WERI-Rb-1 (cell line): ENCODE measurements around the gene PLEKHB1.
A peak's percentile ranks its signal among the peaks of the same experiment; 100 is the strongest.

Source experiments
- DNase-seq: peaks from one replicate; pipeline ENCODE4 v3.0.0-alpha.2; 2020
- H3K27ac ChIP-seq: fragments of 250-450 bp; sonication (Bioruptor Pico); 2 replicates; pipeline ENCODE4 v1.5.1; 2020; ENCODE audit warnings: mild to moderate bottlenecking, moderate library complexity
- H3K27me3 ChIP-seq: fragments of 250-450 bp; sonication (Bioruptor Pico); 2 replicates; pipeline ENCODE4 v1.5.1; 2021; ENCODE audit warnings: mild to moderate bottlenecking, low read depth, moderate library complexity; ENCODE audit not compliant: insufficient read depth, severe bottlenecking
- H3K36me3 ChIP-seq: fragments of 250-450 bp; sonication (Bioruptor Pico); 2 replicates; pipeline ENCODE4 v1.5.1; 2020; ENCODE audit warnings: mild to moderate bottlenecking, moderate library complexity
- H3K4me3 ChIP-seq: 2 replicates; pipeline ENCODE4 v1.5.1; 2011; ENCODE audit warnings: low read depth, mild to moderate bottlenecking, control low read depth, low read length
- H3K9me3 ChIP-seq: fragments of 250-450 bp; sonication (Bioruptor Pico); 2 replicates; pipeline ENCODE4 v1.5.1; 2021; ENCODE audit warnings: mild to moderate bottlenecking, moderate library complexity; ENCODE audit not compliant: severe bottlenecking
- TF ChIP-seq, protein P1 (sequence below): IDR thresholded peaks from 2 replicates; pipeline ENCODE4 v1.5.1; 2011; ENCODE audit warnings: low read depth, mild to moderate bottlenecking, control low read depth, inconsistent platforms, low read length

Gene PLEKHB1

DNA sequence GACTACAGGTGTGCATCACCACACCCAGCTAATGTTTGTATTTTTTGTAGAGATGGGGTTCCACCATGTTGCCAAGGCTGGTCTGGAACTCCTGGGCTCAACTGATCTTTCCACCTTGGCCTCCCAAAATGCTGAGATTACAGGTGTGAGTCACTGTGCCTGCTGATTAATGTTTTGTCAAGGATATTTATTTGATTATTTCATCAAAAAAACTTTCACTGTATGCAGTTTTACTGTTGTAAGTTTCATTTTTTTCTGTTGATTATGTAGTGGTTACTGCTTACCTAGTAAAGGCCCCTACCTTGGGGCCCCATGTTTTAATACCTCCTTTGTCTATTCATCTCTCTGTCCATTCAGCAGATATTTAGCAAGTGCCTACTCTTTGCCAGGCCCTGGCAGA, 31.8 kb upstream of the PLEKHB1 start:
- Histone ChIP-seq H3K4me3 (no peak overlapping the region), H3K27me3 (no peaks in the 10 kb centered on the region), H3K36me3 (no peaks in the 10 kb centered on the region), H3K9me3 (no peaks in the 10 kb centered on the region), H3K27ac (no peak overlapping the region)
- TF ChIP-seq, protein P1, sequence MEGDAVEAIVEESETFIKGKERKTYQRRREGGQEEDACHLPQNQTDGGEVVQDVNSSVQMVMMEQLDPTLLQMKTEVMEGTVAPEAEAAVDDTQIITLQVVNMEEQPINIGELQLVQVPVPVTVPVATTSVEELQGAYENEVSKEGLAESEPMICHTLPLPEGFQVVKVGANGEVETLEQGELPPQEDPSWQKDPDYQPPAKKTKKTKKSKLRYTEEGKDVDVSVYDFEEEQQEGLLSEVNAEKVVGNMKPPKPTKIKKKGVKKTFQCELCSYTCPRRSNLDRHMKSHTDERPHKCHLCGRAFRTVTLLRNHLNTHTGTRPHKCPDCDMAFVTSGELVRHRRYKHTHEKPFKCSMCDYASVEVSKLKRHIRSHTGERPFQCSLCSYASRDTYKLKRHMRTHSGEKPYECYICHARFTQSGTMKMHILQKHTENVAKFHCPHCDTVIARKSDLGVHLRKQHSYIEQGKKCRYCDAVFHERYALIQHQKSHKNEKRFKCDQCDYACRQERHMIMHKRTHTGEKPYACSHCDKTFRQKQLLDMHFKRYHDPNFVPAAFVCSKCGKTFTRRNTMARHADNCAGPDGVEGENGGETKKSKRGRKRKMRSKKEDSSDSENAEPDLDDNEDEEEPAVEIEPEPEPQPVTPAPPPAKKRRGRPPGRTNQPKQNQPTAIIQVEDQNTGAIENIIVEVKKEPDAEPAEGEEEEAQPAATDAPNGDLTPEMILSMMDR: no peak
- DNase-seq: no peak

DNA sequence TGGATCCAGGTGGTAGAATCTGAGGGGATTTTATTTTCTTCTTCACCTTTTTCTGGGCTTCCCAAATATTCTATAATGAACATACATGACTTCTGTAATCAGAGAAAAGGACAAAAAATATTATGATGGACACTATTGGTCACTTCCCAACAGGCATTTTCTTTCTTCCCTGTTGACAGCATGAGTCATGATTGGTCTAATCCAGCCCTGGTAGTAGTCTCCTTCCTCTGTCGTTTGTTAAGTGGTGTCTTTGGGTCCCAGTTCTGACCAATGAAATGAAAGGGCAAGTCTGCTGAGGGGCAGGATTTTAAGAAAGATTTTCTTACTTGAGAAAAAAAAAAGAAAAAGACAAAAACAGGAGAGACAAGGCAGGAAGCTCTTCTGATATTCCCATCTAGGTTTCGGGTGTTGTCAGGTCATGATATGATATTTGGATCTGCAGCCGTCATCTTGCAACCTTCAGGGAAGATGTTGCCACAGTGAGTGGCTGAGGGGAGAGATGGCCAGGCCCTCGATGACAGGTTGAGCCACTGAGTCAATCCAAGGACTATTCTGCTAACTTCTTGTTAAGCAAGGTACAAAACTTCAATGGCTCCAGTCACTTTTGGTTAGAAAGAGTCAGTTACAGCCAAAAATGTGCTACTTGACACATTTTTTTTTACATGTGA, 23.3 kb upstream of the PLEKHB1 start:
- H3K27me3 ChIP-seq: no peaks in the 10 kb centered on the region
- H3K36me3 ChIP-seq: no peaks in the 10 kb centered on the region
- no peak overlapping the region for H3K27ac ChIP-seq
- no peak for DNase-seq
- H3K9me3 ChIP-seq: no peaks in the 10 kb centered on the region
- H3K4me3 ChIP-seq: no peak overlapping the region
- TF ChIP-seq, protein P1: no peak

DNA sequence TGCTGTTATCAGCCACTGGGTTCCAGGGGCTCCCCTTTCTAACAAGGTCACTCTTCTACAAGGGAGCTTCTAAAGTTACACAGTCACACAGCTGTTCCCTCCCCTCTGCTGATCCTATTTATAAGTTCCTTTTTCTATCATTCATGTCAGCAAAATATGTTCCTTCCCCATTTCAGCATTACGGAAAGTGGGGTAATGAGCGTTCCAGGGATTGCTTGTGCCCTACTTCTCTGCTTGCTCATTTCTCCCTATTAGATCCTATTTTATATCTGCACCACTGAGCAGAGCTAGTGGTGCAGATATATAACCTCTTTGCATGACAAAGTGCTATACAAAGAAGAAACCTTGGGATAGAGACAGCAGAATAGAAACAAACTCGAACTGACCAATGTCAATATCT, 22.7 kb upstream of the PLEKHB1 start:
- TF ChIP-seq, protein P1: no peak
- no peak for DNase-seq

GRCh38 chr11:73625696-73626318, 20.6 kb upstream of the PLEKHB1 start:
- Histone ChIP-seq H3K36me3 (no peaks in the 10 kb centered on the region), H3K9me3 (no peaks in the 10 kb centered on the region), H3K27me3 (no peaks in the 10 kb centered on the region), H3K27ac (peak overlapping the region; percentile 53), H3K4me3 (no peak overlapping the region)
- TF ChIP-seq, protein P1: peak; percentile 83
- DNase-seq: peak; percentile 86

More for the DNA sequence above, 22.7 kb upstream of the PLEKHB1 start:
- Histone ChIP-seq H3K9me3 (no peaks in the 10 kb centered on the region), H3K4me3 (no peak overlapping the region), H3K36me3 (no peaks in the 10 kb centered on the region), H3K27me3 (no peaks in the 10 kb centered on the region), H3K27ac (no peak overlapping the region)

DNA sequence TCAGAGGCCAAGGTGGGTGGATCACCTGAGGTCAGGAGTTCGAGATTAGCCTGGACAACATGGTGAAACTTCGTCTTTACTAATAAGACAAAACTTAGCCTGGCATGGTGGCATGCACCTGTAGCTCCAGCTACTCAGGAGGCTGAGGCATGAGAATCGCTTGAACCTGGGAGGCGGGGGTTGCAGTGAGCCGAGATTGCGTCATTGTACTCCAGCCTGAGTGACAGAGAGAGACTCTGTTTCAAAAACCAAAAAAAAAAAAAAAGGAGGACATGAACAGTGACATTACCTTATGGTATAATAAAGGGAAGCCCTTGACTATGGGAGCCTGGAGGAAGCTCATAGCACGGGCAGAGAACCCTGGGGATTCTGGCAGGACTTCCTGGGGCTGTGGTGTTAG, 16.5 kb upstream of the PLEKHB1 start:
- H3K27me3 ChIP-seq: no peaks in the 10 kb centered on the region
- no peaks in the 10 kb centered on the region for H3K36me3 ChIP-seq
- no peak overlapping the region for H3K4me3 ChIP-seq
- H3K27ac ChIP-seq: no peak overlapping the region
- peaks cover 2% of the 10 kb centered on the region for H3K9me3 ChIP-seq
- DNase-seq: no peak
- TF ChIP-seq, protein P1: no peak
